PC-9 (cell line): ENCODE data around the gene TOM1L2. TPM values are rescaled to one million over a fixed set of nuclear protein-coding genes. Genes with fewer than 3 reads are reported as not detected.

ENCODE experiments used
- BruUV-seq: library from RNA; stranded (reverse); fragments of 400-500 nt; replicated peaks from 2 replicates; lab custom pipeline; 2021; lab: Mats Ljungman, UMichigan
- CTCF ChIA-PET: fragments of 300-600 bp; sonication (Branson Sonifier 250); formaldehyde crosslinking; loops from one replicate; lab custom pipeline; 2022; ENCODE audit warnings: antibody characterized with exemption; lab: Charles Lee
- POLR2A ChIA-PET: fragments of 300-600 bp; sonication (Branson Sonifier 250); formaldehyde crosslinking; loops from one replicate; lab custom pipeline; 2022; ENCODE audit warnings: antibody characterized with exemption; ENCODE audit not compliant: unreplicated experiment; lab: Charles Lee
- DNase-seq, 2 experiments: peaks; one replicate each; pipeline versions ENCODE4 v3.0.0 to v3.0.0-alpha.2; 2015 to 2022; ENCODE audit warnings: mixed read lengths in 1 of 2
- H2AFZ ChIP-seq: fragments of 200-600 bp; sonication (generic); 2 replicates; pipeline ENCODE4 v1.8.1; 2017; ENCODE audit warnings: antibody characterized with exemption
- H3F3A ChIP-seq: fragments of 200-600 bp; sonication (generic); 2 replicates; pipeline ENCODE4 v1.8.1; 2017; ENCODE audit warnings: antibody characterized with exemption, mild to moderate bottlenecking, low read depth; ENCODE audit not compliant: insufficient read depth
- H3K27ac ChIP-seq: fragments of 200-600 bp; sonication (generic); 2 replicates; pipeline ENCODE4 v1.6.1; 2016; ENCODE audit warnings: mixed run types
- H3K27me3 ChIP-seq: fragments of 200-600 bp; sonication (generic); 2 replicates; pipeline ENCODE4 v1.6.1; 2016; ENCODE audit warnings: low read depth, mixed run types; ENCODE audit not compliant: insufficient read depth
- H3K36me3 ChIP-seq: fragments of 200-600 bp; sonication (generic); 2 replicates; pipeline ENCODE4 v1.6.1; 2016; ENCODE audit warnings: low read depth, mixed run types
- H3K4me1 ChIP-seq: fragments of 200-600 bp; sonication (generic); replicated peaks from 2 replicates; pipeline ENCODE4 v1.6.1; 2016; ENCODE audit warnings: mixed run types; ENCODE audit not compliant: insufficient read depth
- H3K4me2 ChIP-seq: fragments of 200-600 bp; sonication (generic); 2 replicates; pipeline ENCODE4 v1.6.1; 2017; ENCODE audit warnings: mixed run types
- H3K4me3 ChIP-seq: fragments of 200-600 bp; sonication (generic); 2 replicates; pipeline ENCODE4 v1.6.1; 2016; ENCODE audit warnings: mixed run types
- H3K79me2 ChIP-seq: fragments of 200-600 bp; sonication (generic); 2 replicates; pipeline ENCODE4 v1.6.1; 2017; ENCODE audit warnings: low read depth, mixed run types
- H3K9me2 ChIP-seq: fragments of 200-600 bp; sonication (generic); 2 replicates; pipeline ENCODE4 v1.8.1; 2017; ENCODE audit warnings: mild to moderate bottlenecking; ENCODE audit not compliant: insufficient read depth
- H3K9me3 ChIP-seq: fragments of 200-600 bp; sonication (generic); 2 replicates; pipeline ENCODE4 v1.8.1; 2016; ENCODE audit warnings: low read depth; ENCODE audit not compliant: insufficient read depth
- H4K20me1 ChIP-seq: fragments of 200-600 bp; sonication (generic); 2 replicates; pipeline ENCODE4 v1.8.1; 2017; ENCODE audit not compliant: insufficient read depth
- EZH2 ChIP-seq: fragments of 200-600 bp; sonication (generic); IDR thresholded peaks from 2 replicates; pipeline ENCODE4 v1.8.0; 2017; ENCODE audit warnings: antibody characterized with exemption, low read depth
- intact Hi-C: fragments of 100-400 bp; cut with micrococcal nuclease; formaldehyde crosslinking; loops from one replicate; pipeline ENCODE4 v1.10.0; 2022; ENCODE audit not compliant: unreplicated experiment
- total RNA-seq: library from RNA; stranded (reverse); gene quantifications from 2 replicates; pipeline ENCODE4 v1.2.3, GENCODE V29; 2021
- TF ChIP-seq, protein P1 (sequence below): fragments of 200-600 bp; sonication (generic); conservative IDR thresholded peaks from 2 replicates; pipeline ENCODE4 v1.6.1; 2017; ENCODE audit warnings: mixed run types, antibody characterized with exemption, mild to moderate bottlenecking, moderate library complexity

Gene TOM1L2
- total RNA-seq, 1 experiment from 2014 or later, result 68.5 TPM

- POLR2A ChIA-PET, result no interaction called here
- Histone ChIP-seq H3K27me3 (no peaks in the 10 kb centered on the region), H3K4me3 (no peak overlapping the region), H4K20me1 (no peaks in the 10 kb centered on the region; the same call in 1 of the 2 replicates), H3F3A (peaks cover 16% of the 10 kb centered on the region), H3K36me3 (no peaks in the 10 kb centered on the region), H3K9me3 (no peaks in the 10 kb centered on the region), H3K9me2 (no peaks in the 10 kb centered on the region), H3K4me1 (peaks cover 20% of the 10 kb centered on the region), H2AFZ (no peak overlapping the region), H3K4me2 (no peak overlapping the region), H3K27ac (no peak overlapping the region), H3K79me2 (peaks cover 23% of the 10 kb centered on the region)
- BruUV-seq, result no TSS peak
- no peak for TF ChIP-seq EZH2
- TF ChIP-seq, protein P1, sequence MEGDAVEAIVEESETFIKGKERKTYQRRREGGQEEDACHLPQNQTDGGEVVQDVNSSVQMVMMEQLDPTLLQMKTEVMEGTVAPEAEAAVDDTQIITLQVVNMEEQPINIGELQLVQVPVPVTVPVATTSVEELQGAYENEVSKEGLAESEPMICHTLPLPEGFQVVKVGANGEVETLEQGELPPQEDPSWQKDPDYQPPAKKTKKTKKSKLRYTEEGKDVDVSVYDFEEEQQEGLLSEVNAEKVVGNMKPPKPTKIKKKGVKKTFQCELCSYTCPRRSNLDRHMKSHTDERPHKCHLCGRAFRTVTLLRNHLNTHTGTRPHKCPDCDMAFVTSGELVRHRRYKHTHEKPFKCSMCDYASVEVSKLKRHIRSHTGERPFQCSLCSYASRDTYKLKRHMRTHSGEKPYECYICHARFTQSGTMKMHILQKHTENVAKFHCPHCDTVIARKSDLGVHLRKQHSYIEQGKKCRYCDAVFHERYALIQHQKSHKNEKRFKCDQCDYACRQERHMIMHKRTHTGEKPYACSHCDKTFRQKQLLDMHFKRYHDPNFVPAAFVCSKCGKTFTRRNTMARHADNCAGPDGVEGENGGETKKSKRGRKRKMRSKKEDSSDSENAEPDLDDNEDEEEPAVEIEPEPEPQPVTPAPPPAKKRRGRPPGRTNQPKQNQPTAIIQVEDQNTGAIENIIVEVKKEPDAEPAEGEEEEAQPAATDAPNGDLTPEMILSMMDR, result no peak
- intact Hi-C loops, result no loop called here
- no peak for DNase-seq
- CTCF ChIA-PET, result no interaction called here
Observed at GRCh38 chr17:17931159-17931558, 41.0 kb downstream of the TOM1L2 start.

DNA sequence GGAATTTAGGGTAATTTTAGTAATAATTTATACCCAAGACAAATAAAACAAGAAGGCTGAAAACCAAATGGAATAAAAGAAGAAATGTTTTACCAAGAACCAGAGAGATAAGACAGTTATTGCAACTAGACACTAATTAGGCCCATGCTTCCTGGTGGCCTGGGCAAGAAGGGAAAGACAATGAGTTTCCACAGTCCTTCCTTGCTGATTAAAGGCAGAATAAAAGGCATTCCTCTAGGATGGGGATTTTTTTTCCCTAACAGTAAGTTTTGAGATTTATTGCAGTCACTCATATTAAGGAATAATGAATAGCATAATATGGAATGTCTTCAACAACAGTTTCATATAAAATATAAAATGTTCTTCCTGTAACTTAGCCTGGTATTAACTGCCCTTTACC lies 41.5 kb downstream of the TOM1L2 start:
- intact Hi-C loops, result no loop called here
- Histone ChIP-seq H2AFZ (no peak overlapping the region), H3K4me2 (no peak overlapping the region), H3K9me3 (no peaks in the 10 kb centered on the region), H3K27me3 (no peaks in the 10 kb centered on the region), H3F3A (peaks cover 11% of the 10 kb centered on the region; the same call in 1 of the 2 replicates), H3K36me3 (no peaks in the 10 kb centered on the region), H3K9me2 (no peaks in the 10 kb centered on the region), H4K20me1 (no peaks in the 10 kb centered on the region; the same call in 1 of the 2 replicates), H3K4me1 (peaks cover 15% of the 10 kb centered on the region), H3K4me3 (no peak overlapping the region), H3K27ac (no peak overlapping the region), H3K79me2 (peaks cover 23% of the 10 kb centered on the region)
- TF ChIP-seq, protein P1, result no peak
- no peak for TF ChIP-seq EZH2
- no TSS peak for BruUV-seq
- ChIA-PET CTCF (no interaction called here), POLR2A (no interaction called here)
- no peak for DNase-seq

GRCh38 chr17:17929655-17930380 lies 42.4 kb downstream of the TOM1L2 start:
- Histone ChIP-seq H3K27ac (no peak overlapping the region), H2AFZ (no peak overlapping the region), H3K4me1 (peaks cover 7% of the 10 kb centered on the region), H3K4me3 (no peak overlapping the region), H3K79me2 (peaks cover 17% of the 10 kb centered on the region), H3K36me3 (no peaks in the 10 kb centered on the region), H3K9me3 (no peaks in the 10 kb centered on the region), H3K27me3 (no peaks in the 10 kb centered on the region), H3K9me2 (no peaks in the 10 kb centered on the region), H4K20me1 (no peaks in the 10 kb centered on the region; the same call in 1 of the 2 replicates), H3K4me2 (no peak overlapping the region), H3F3A (peaks cover 3% of the 10 kb centered on the region; the same call in 1 of the 2 replicates)
- POLR2A ChIA-PET, result no interaction called here
- intact Hi-C loops, result no loop called here
- no peak for TF ChIP-seq EZH2
- TF ChIP-seq, protein P1, result no peak
- no TSS peak for BruUV-seq
- no peak for DNase-seq
- CTCF ChIA-PET, result interaction anchor here (0.6 kb wide), 2 partner anchors 10 to 44 kb away, joined by 3 to 6 read pairs; no protein-coding TSS in a partner anchor
